Measurements from ENCODE around the gene GABPB2.

- no peak for TF ChIP-seq POLR2A (IDR thresholded peaks at IDR 0.05)
- TF ChIP-seq POLR2AphosphoS5 (IDR thresholded peaks at IDR 0.05): peak in 2 of 3 donors; percentile 58 to 66
- no peak for TF ChIP-seq CTCF (IDR thresholded peaks at IDR 0.05)
- no peak for TF ChIP-seq EP300 (IDR thresholded peaks at IDR 0.05)
Measured at GRCh38 chr1:151058692-151059091, 11.9 kb upstream of the GABPB2 start.
